HG03175 (cell line): ENCODE measurements around the gene COX5A.

ENCODE experiments used
- ATAC-seq: cut with Tn5 transposase; IDR thresholded peaks from one replicate; pipeline ENCODE4 v1.9.1; 2021; ENCODE audit warnings: mild to moderate bottlenecking, moderate library complexity; ENCODE audit not compliant: unreplicated experiment

The COX5A gene

DNA sequence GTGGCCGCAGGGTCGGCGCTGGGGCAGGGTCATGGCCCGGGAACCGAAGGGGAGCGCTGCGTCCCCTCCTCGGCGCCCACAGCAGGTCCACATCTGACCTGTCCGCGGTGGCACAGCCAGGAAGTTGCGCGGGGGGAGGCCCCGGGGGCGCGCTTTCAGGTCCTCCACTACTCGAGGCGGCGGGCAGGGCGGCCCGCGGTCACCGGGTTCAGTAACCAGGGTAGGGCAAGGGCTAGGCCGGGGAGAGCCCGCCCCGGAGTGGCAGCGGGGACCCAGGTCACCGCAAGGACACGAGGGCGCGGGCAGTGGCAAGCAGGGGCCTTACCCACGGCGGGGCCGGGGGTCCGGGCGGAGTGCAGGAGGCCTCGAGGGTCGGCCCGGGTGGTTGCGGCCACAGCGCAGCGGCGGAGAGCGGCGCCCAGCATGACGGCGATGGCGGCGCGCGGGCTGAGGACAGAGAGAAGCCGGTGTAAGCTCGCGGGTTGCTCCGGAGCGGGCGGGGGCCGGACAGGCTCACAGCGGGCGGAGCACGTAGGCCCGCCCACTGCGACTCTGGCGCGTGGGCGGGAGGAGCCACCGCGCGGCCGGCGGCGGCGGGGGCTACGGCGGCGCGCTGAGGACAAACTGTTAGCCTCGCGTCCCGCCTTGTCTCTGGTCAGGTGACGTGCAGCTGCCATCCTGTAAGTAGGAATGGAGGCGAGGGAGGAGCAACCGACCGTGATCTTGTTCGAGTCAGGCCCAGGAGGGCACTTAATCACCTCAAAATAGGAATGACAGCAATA is at the start of gene COX5A:
Gene COX5A, minus strand, starts transcription at position 484 of the 782 bp plus-strand sequence. Its CDS starts 59 bp downstream, at position 425.
- ATAC-seq = peak; percentile 90

DNA sequence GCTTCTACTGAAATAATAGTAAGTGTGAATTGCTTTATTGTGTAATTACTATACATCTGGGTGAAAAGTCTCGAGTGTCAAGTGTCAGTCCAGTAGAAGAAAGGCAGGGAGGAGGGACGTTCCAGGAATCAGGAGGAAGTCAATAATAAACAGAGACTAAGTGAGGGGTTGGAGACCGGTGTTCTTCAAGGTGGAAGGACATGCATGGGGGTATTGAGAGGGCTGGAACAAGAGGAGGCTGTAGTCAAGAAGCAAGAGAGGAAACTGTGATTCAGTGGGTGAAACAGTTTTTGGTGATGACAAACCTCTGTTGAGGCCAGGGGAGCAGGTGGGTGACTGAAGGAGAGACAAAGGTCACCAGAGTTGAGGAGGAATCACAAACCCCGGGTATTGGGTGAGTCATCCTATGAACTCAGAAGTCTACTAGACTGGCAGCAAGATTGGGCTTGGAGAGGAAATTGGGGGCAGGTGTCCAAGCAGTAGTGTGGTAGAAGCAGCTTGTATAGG is 45.9 kb upstream of the COX5A start:
- ATAC-seq = peak; percentile 55

DNA sequence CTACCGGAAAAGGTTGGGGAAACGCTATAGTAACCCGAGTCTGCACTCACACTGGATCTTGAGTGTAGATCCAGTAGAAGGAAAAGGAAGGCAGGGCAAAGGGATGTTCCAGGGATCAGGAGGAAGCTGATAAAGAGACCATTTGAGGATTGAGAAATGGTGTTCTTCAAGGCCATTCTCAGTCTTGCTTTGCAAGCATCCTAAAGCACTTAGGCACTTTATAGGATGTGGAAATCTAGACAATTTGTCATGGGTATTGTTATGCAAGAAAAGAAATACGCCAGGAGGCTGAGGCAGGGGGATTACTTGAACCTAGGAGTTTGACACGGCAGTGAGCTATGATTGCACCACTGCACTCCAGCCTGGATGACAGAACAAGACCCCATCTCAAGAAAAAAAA is 44.3 kb upstream of the COX5A start:
- ATAC-seq = no peak

DNA sequence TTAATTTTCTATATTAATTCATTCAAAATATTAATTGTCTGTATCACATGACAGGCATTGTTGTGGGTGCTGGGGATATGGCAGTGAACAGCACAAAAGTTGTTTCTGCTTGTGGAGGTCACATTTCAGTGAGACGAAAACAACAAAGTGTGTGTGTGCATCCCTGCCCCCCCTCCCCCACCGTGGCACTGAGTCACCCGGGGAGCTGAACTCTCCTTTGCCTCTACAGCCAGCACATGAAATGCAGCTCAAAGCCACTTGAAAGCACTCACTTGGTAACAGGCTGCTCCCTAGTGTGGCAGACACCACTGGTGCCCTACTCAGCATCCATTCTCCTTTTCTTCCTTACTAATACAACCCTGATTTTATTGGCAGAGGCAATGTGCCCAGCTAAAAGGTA is 40.6 kb upstream of the COX5A start:
- ATAC-seq = no peak

DNA sequence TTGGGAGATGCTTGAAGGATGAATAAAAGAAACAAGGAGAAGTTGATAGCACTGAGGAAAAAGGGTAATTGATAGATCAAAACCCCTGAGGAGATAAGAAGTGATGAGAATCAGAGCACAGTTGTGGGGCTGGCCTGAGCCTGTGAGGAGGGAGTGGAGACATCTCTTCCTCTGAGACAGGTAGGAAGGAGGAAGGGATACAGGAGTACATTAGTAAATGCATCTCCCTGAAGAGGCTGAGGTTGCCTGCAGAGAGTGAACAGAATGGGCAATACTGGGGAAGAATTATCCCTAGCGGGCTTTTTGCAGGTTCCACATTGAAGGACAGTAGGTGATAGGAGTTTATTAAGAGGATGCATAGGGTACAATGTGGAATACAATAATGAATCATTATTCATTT is 40.2 kb upstream of the COX5A start:
- no peak for ATAC-seq

DNA sequence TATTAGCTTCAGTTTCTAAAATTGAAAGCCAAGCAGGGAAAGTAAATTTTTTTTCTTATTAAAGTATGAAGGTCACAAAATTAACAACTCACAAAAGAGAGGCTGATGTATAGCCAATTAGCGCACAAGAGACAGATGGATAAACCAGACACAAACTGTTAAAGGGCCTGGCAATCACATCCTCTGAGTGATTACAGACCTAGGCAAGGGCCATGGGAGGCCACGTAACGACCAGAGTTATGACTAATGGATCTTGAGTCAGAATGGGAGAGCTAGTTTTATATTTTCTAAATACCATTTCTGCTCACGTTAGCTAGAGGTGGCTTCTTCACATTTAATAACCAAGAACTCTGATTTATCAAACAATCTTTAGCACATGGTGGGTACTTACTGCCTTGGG is 39.7 kb upstream of the COX5A start:
- no peak for ATAC-seq

DNA sequence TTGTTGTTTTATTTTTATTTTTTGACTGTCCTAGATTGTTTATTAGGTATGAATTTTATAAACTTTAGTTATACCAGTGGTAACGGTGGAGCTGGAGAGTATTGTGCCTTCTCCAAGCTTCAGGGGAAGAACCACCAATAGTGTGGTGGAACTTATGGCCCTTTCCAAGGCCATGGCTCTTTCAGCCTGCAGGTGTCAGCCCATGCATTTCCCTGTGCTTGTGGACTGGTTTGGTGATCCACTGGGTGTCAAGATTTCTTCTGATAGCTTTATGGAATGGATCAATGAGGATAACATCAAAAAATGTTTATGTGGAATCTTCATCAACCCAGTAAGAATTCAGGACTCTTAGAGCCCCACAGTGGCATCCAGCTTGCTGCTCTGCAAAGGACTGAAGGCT is 38.3 kb upstream of the COX5A start:
- ATAC-seq = no peak

DNA sequence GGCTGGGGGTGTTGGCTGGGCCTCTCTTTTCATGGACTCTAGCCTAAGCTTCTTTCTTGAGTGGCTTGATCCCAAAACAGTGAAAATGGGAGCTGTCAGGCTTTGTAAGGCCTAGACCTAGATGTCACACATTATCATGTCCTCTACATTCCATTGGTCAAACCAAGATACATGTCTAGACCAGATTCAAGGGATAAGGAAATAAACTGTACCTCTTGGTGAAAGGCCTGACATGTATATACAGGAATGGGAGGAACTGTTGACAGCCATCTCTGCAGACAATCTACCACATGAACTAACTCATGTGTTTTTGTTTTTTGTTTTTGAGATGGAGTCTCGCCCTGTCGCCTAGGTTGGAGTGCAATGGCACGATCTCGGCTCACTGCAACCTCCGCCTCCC is 29.8 kb upstream of the COX5A start:
- no peak for ATAC-seq

DNA sequence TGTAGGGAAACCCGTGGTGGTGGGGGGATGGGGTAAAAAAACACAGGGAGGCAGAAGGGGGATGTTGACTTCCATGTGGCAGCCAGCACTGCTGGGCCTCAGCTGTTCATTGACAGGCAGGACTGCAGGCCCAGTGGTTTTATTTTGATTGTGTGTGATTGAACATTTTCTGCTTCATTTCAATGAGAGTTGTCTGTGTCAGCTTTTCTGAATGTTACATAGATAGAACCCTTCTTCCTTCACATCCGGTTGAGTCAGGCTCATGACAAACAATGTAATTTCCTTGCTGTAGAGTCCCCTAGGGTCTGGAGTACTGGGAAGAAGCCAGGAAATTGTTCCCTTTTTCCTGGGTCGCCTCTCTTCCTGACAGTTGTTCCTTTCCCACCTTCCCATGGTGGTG is 26.9 kb upstream of the COX5A start:
- no peak for ATAC-seq

DNA sequence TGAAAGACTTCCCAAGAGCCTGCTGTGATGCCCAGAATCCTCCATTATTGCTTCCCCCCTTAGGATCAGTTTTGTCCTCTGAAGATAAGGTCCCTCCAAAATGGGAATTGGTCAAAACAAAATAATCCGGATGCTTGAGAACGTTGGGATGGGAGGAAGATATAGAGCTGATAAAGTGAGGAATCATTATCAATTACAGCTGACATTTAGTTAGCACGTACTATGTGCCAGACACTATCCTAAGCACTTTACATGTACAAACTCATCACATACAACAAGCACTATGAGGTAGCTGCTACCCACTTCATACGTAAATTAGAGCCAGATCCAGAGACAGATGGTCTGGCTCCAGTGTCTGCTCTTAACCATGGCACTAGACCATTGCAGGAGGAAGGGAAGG is 25.3 kb upstream of the COX5A start:
- no peak for ATAC-seq

DNA sequence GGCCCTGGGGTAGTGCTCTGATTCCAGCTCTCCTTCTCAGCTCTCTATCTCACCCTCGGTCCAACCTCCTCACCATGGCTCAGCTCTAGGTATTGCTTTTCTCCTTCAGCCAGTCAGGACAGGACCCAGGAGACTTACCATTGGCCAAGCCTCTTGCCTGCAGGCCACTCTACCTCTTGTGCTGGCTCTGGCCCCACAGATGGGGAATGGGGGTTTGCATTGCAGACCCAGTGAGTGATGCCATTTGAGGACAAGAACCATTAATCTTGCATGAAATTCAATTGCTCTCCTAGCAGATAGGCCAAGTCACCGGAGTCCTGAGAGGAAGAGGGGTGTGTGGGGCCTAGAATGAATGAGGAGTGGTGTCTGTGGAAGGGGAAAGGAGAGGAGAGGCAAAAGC is 24.8 kb upstream of the COX5A start:
- no peak for ATAC-seq

DNA sequence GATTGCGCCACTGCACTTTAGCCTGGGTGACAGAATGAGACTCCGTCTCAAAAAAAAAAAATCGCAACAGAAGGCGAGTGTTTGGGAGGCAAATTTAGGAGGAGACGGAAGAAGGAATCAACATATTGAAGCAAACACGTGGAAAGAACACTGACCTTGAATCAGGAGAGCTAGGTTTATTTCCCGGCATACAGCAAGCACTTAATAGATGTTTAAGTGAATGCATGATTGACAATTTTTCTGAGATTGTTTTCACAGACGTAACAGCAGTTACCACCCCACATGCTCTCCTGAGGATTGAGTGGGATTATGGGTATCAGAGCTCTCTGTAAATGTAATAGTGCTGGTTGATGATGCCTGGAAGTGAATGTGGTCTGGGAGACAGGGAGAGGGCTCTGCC is 24.3 kb upstream of the COX5A start:
- ATAC-seq = no peak

DNA sequence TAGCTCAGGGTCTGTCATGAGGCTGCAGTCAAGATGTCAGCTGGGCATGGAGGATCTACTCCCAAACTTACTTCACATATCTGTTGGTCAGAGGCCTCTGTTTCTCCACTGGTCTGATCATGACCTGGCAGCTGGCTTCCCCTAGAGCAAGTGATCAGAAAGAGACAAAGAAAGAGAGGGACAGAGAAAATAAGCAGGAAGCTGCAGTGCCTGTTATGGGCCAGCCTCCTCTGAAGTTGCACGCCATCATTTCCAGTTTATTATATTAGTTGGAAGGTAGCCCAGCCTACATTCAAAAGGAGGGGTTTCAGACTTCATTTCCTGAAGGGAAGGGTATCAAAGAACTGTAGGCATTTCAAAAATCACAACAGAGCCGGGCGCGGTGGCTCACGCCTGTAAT is 23.7 kb upstream of the COX5A start:
- ATAC-seq = no peak

DNA sequence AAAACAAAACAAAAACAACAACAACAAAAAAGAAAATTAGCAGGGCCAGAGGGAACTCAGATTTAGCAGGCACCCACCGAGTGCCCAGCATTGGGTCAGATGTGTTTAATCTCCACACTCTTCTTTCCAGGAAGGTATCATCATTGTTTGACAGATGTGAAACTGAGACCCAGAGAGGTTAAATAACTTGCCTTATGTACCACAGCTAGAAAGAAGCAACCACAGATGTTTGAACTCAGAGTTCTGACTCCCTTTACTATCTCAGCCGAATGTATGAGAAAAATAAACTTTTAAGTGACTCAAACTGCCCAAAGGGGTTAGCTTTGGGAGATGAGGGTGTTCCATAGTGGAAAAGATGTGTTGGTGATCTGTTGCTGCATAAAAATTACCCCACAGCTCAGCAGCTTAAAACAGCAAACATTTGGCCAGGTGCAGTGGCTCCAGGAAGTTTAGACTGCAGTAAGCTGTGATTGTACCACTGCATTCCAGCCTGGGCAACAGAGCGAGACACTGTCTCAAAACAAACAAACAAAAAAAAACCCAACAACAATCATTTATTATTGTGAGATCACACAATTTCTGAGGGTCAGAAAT is 23.2 kb upstream of the COX5A start:
- no peak for ATAC-seq

DNA sequence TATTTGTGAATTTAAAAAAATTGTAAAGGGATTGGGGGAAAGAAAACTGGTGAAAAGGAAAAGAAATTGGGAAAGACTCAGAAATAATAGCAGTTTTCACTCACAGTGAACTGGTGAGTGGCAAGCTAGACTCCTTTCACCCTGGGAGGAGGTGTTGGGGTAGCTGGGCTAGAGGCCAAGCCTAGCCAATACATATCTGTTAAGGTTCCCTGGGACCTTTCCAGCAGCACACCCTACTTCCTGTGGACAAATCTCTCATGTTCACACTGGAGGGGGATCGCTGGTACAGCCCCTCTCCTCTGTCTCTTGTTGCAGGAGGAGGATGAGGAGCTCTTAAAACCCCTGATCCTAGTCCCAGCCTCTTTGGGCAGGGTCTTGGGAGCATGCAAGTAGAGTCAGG is 22.4 kb upstream of the COX5A start:
- no peak for ATAC-seq

DNA sequence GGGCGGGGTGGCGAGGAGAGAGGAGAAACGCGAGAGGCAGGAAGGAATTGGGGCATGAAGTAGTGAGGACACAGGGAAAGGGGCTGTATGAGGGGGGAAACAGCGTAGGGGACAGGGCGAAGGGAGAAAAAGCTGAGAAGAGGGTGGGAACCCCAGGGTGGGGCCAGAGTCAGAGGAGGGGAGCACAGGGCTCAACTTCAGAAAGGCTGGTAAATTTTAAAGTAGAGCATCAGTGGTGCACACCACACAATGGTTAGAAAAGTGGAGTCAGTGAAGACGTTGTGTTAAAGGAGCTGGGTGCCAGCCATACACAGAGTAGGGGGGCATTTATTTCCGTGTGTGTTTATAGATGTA is 21.7 kb upstream of the COX5A start:
- ATAC-seq = no peak

DNA sequence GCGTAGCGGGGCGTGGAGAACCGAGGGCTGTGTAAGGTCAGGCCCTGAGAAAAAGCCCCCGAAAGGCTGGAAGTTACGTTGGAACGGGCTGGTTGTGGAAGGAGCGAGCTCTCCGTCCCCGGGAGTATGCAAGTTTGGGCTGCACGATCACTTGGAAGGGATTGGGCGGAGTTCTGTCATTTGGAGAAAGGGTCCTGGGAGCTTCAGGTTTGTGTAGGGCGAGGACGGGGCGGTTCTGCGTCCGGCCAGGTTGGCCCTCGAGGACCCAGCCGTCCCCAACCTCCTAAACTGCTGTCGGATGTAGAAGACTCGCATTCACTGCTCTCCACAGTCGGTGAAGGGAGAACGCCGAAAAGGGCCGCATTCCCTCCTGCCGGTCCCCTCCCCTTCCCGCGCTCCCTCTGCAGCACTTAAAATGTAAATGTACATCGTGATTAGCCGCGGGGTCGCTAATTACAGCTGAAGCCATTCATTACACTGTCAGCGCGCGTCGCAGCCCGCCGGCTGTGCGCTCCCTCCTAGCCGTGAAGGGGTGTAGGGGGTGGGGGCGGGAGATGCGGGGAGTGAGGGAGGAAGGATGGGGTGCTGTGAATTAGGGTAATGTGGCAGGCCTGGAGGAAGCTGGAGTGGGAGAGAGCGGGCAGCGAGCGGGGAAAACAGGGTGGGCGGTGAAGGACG is 21.2 kb upstream of the COX5A start:
- ATAC-seq = no peak

DNA sequence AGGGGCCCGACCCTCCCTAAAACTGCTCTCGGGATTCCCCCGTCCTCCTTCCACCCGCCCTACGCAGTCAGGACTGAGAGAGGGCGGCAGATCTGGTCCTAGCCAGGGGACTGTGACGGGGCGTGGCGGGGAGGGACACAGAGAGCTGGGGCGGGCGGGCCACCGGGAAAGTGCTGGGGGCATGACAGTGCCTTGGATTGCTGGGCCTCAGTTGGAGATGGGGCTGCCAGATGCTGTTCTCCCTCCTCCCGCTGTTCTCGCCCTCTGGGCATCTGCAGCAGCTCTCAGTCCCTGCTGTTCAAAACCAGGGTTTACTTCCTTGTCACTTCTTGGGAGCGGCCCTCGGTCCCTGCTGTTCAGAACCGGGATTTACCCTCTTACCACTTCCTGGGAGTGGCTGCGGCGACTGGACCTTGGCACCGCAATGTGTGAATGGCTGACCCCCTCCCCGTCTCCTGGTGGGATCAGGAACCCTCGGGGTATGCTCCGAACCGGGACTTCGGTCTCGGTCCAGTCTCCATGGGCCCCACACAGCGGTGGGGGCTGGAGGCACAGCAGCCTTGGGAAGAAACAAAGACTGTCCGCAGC is 20.5 kb upstream of the COX5A start:
- no peak for ATAC-seq

DNA sequence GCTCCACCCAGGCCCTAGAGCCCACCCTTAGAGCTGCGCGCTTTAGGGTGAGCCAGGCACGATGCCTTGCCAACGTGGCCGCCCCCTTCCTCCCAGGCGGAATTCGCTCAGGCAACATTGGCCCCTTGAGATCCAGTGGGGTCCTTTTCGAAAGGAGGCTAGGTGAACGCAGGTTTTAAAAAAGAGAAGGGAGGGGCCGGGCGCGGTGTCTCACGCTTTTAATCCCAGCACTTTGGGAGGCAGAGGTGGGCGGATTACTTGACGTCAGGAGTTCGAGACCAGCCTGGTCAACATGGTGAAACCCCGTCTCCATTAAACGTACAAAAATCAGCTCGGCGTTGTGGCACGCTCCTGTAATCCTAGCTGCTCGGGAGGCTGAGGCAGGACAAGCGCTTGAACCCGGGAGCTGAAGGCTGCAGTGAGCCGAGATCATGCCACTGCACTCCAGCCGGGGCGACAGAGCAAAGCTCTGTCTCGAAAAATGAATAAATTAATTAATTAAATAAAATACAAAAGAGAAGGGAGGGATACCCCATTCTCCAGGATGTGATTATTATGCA is 19.7 kb upstream of the COX5A start:
- ATAC-seq = no peak

DNA sequence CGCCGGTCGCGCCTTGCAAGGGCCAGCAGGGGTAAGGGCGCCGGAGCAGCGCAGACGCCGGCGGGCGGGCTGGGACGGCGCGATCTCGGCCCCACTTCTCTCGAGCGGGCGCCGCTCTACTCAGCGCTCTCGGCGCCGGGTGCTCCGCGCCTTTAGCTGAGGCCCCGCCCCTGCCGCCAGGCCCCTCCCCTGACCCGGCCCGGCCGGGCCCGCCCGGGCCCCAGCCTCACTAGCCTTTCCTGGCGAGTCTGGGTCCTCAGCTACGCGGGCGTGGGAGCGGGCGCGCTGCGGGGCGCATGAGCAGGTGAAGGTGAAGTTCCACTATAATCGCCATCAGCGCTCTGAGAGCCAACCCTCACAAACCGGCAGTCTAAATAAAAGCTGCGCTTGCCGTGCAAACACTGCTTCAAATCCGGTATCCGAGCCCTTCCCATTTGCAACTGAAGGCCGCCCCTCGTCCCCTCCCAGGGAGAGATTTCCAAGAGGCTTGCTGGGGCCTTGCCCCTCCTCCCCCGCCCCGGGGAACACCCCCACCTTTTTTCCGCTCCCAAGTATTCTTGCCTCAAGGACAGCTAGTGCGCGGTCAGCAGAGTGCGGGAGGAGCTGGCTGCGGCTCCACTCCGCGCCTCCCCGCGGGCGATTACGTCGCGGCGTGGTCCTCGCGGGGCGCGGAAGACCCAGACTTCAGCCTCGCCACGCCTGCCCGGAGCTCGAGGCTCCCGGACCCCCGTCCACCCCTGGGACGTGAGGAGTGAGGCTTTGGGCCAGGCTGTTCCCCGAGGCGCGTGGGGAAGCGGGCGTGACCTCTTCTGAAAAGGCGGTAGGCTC is 19.0 kb upstream of the COX5A start, which contains the start of gene RPP25:
Gene RPP25, minus strand, starts transcription at position 125 of the 828 bp plus-strand sequence. CDS start 189 bp downstream, outside the sequence.
- ATAC-seq = peak; percentile 66
